Fibroblast of lung (primary cell): ENCODE data around the gene HHLA2. TPM values are rescaled to one million over a fixed set of nuclear protein-coding genes. Genes with fewer than 3 reads are reported as not detected.

Experiments
- DNase-seq, 2 donors: peaks; one replicate each; pipeline versions ENCODE4 v3.0.0 to v3.0.0-alpha.2; 2010; ENCODE audit warnings: low read depth in 2 of 2
- H2AFZ ChIP-seq: 2 replicates; pipeline ENCODE4 v1.5.1; 2012; ENCODE audit warnings: low read length, control low read depth, inconsistent platforms
- H3K27ac ChIP-seq: 2 replicates; pipeline ENCODE4 v1.5.1; 2011; ENCODE audit warnings: low read length, control low read depth; ENCODE audit not compliant: insufficient read depth
- H3K27me3 ChIP-seq: 2 replicates; pipeline ENCODE4 v1.5.1; 2011; ENCODE audit warnings: mild to moderate bottlenecking, low read length; ENCODE audit not compliant: control insufficient read depth, insufficient read depth
- H3K36me3 ChIP-seq: 2 replicates; pipeline ENCODE4 v1.5.1; 2011; ENCODE audit warnings: low read length; ENCODE audit not compliant: control insufficient read depth, insufficient read depth
- H3K4me1 ChIP-seq: 2 replicates; pipeline ENCODE4 v1.5.1; 2011; ENCODE audit warnings: low read length; ENCODE audit not compliant: control insufficient read depth, insufficient read depth; ENCODE audit errors: extremely low read depth
- H3K4me2 ChIP-seq: 2 replicates; pipeline ENCODE4 v1.5.1; 2011; ENCODE audit warnings: low read length, control low read depth; ENCODE audit not compliant: insufficient read depth; ENCODE audit errors: extremely low read depth
- H3K4me3 ChIP-seq, 4 experiments: fragments of 200-600 bp in 1 of 4; sonication (generic) in 1 of 4; replicated peaks in 1 of 4; 2 replicates each; pipeline ENCODE4 v1.5.1; 2011 to 2016; ENCODE audit warnings: low read length in 4 of 4, low read depth in 3 of 4, mild to moderate bottlenecking in 3 of 4, control low read depth in 2 of 4, inconsistent platforms in 1 of 4, mixed read lengths in 1 of 4; ENCODE audit not compliant: insufficient read depth in 1 of 4; ENCODE audit errors: control extremely low read depth in 1 of 4
- H3K79me2 ChIP-seq: 2 replicates; pipeline ENCODE4 v1.5.1; 2012; ENCODE audit warnings: mild to moderate bottlenecking, low read length, inconsistent platforms; ENCODE audit not compliant: control insufficient read depth, insufficient read depth
- H3K9ac ChIP-seq: 2 replicates; pipeline ENCODE4 v1.5.1; 2011; ENCODE audit warnings: mild to moderate bottlenecking, low read length, control low read depth; ENCODE audit not compliant: insufficient read depth
- H3K9me3 ChIP-seq: 2 replicates; pipeline ENCODE4 v1.5.1; 2012; ENCODE audit warnings: low read depth, low read length; ENCODE audit not compliant: control insufficient read depth, insufficient read depth
- H4K20me1 ChIP-seq: 2 replicates; pipeline ENCODE4 v1.5.1; 2011; ENCODE audit warnings: low read length; ENCODE audit not compliant: control insufficient read depth, insufficient read depth; ENCODE audit errors: extremely low read depth
- EZH2 ChIP-seq: IDR thresholded peaks from 2 replicates; pipeline ENCODE4 v1.5.1; 2012; ENCODE audit warnings: low read length, control low read depth, mild to moderate bottlenecking; ENCODE audit errors: missing control alignments
- polyA plus RNA-seq, 2 donors: library from polyadenylated mRNA; depleted of rRNA in 1 of 2; stranded (reverse) in 1 of 2; unstranded in 1 of 2; fragments of >200 nt; gene quantifications; 2 replicates each; pipeline ENCODE4 v1.2.1, GENCODE V29; 2011 to 2012; ENCODE audit warnings: missing spikeins in 1 of 2
- total RNA-seq: library from RNA; depleted of rRNA; stranded (reverse); fragments of >200 nt; gene quantifications from 2 replicates; pipeline ENCODE4 v1.2.1, GENCODE V29; 2014
- TF ChIP-seq, protein P1 (sequence below), 2 donors: IDR thresholded peaks in 1 of 2; conservative IDR thresholded peaks in 1 of 2; 1 replicate in 1 of 2; 2 replicates in 1 of 2; pipeline ENCODE4 v1.5.1; 2011 to 2012; ENCODE audit warnings: low read length in 2 of 2, control low read depth in 1 of 2, inconsistent platforms in 1 of 2, low read depth in 1 of 2, mild to moderate bottlenecking in 1 of 2

Gene HHLA2
- total and polyA plus RNA-seq, 2 donors (not counting 1 experiment from before 2014, with no cell fraction given) = not detected

DNA sequence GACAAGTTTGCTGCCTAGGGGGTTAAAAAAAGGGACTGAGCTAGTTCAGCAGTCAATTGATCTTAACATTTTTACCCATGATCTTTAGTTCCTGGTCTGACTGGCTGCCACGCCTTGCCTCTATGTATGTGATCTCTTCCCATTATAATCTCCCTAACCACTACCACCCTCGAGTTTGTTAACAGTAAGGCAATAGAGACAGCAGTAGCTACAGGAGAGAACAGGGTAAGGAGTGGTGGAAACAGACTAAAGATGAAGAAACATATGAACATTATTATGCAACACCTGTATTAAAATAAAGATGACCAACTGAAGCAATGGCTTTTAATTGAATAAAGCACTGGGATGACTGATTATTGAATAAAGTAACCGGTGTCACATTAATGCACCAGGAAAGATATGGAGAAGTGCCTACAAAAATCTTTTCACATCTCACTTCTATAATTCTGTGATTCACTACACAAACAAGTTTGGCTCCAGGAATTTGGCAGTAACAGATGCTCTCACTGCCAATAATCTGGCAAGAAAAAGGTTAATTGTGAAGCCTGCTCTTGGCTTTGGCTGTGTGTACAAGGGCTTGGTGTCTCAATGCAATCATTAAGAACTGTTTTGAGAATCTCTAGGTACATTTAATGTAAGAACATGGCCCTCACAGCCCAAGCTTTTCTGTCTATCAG lies 95.7 kb downstream of the HHLA2 start:
- no peak overlapping the region for H3K9ac ChIP-seq
- H3K4me1 ChIP-seq = no peaks in the 10 kb centered on the region
- no peaks in the 10 kb centered on the region for H3K36me3 ChIP-seq
- H3K79me2 ChIP-seq = no peaks in the 10 kb centered on the region
- H2AFZ ChIP-seq = no peak overlapping the region
- H3K27ac ChIP-seq = no peak overlapping the region
- no peak overlapping the region for H3K4me3 ChIP-seq
- H3K27me3 ChIP-seq = no peaks in the 10 kb centered on the region
- peak; percentile 55 to 82 for DNase-seq
- H4K20me1 ChIP-seq = no peaks in the 10 kb centered on the region
- H3K4me2 ChIP-seq = no peak overlapping the region
- H3K9me3 ChIP-seq = no peaks in the 10 kb centered on the region
- TF ChIP-seq, protein P1, sequence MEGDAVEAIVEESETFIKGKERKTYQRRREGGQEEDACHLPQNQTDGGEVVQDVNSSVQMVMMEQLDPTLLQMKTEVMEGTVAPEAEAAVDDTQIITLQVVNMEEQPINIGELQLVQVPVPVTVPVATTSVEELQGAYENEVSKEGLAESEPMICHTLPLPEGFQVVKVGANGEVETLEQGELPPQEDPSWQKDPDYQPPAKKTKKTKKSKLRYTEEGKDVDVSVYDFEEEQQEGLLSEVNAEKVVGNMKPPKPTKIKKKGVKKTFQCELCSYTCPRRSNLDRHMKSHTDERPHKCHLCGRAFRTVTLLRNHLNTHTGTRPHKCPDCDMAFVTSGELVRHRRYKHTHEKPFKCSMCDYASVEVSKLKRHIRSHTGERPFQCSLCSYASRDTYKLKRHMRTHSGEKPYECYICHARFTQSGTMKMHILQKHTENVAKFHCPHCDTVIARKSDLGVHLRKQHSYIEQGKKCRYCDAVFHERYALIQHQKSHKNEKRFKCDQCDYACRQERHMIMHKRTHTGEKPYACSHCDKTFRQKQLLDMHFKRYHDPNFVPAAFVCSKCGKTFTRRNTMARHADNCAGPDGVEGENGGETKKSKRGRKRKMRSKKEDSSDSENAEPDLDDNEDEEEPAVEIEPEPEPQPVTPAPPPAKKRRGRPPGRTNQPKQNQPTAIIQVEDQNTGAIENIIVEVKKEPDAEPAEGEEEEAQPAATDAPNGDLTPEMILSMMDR (conservative IDR thresholded peaks at IDR 0.05 in 1 of 2, IDR thresholded peaks at IDR 0.05 in 1 of 2; ENCODE audit: low read depth in 1 of 2, low read length in 2 of 2) = no peak
- no peak for TF ChIP-seq EZH2

DNA sequence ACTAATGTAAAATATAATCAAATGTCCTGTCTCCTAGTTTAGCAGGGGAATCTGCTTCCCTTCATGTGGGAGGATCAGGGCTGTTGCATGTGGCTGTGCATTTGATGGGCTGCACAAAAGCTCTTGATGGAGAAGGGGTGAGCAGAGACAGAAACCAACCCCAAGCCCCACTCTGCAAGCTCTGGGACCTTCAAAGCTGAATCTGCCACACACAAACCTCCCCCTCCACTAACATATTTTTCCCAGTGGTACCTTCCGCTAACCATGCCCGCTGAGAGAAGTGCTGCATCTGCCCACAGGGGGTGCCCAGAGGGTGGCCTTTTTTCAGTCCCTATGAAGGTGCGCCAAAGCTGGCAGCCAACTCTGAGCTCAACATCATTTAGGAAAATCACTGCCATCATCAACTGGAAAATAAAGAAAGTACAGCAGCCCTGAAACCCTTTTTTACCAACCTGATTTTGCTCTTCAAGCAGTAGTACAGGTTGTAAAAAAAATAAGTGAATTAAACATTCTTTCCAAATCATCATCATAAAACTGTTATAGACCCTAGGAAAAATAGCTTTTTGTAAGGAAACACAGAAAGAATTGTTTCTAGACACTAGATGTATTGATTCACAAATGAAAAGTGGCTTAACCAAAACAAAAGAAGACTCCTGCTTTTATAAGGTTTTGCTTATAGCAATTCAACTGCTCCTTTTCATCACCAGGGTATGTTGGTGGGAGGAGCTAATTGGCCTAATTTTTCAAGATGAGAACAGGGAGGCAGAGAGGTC lies 97.0 kb downstream of the HHLA2 start:
- H2AFZ ChIP-seq = no peak overlapping the region
- DNase-seq = no peak
- H3K27ac ChIP-seq = no peak overlapping the region
- H3K4me1 ChIP-seq = no peaks in the 10 kb centered on the region
- no peaks in the 10 kb centered on the region for H4K20me1 ChIP-seq
- no peaks in the 10 kb centered on the region for H3K36me3 ChIP-seq
- H3K9ac ChIP-seq = no peak overlapping the region
- TF ChIP-seq, protein P1 (conservative IDR thresholded peaks at IDR 0.05 in 1 of 2, IDR thresholded peaks at IDR 0.05 in 1 of 2; ENCODE audit: low read depth in 1 of 2, low read length in 2 of 2) = no peak
- no peak for TF ChIP-seq EZH2
- H3K9me3 ChIP-seq = no peaks in the 10 kb centered on the region
- no peaks in the 10 kb centered on the region for H3K79me2 ChIP-seq
- H3K4me2 ChIP-seq = no peak overlapping the region
- no peaks in the 10 kb centered on the region for H3K27me3 ChIP-seq
- H3K4me3 ChIP-seq = no peak overlapping the region

DNA sequence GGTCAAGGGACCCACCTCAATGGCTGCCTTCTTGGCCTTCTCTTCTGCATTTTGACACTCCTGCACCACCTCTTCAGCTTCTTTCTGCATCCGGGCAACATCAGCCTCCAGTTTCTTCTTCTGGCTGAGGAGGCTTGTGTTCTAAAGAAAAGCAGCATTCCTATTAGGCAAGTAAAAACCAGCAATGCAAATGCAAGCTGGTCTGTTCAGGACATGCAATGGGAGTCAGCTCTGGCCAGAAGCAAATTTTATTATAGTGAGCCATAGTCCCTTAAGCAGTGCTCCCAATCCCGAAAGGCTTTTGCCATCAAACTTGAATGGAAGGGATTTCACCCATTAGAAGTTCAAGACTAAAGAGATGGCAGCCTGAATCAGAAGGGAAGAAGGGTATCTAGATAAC lies 97.7 kb downstream of the HHLA2 start:
- no peaks in the 10 kb centered on the region for H3K36me3 ChIP-seq
- no peaks in the 10 kb centered on the region for H3K4me1 ChIP-seq
- H3K9ac ChIP-seq = no peak overlapping the region
- no peaks in the 10 kb centered on the region for H3K27me3 ChIP-seq
- H3K9me3 ChIP-seq = no peaks in the 10 kb centered on the region
- no peak overlapping the region for H2AFZ ChIP-seq
- no peak for TF ChIP-seq EZH2
- TF ChIP-seq, protein P1 (conservative IDR thresholded peaks at IDR 0.05 in 1 of 2, IDR thresholded peaks at IDR 0.05 in 1 of 2; ENCODE audit: low read depth in 1 of 2, low read length in 2 of 2) = no peak
- no peak overlapping the region for H3K27ac ChIP-seq
- no peak overlapping the region for H3K4me2 ChIP-seq
- no peak overlapping the region for H3K4me3 ChIP-seq
- H3K79me2 ChIP-seq = no peaks in the 10 kb centered on the region
- H4K20me1 ChIP-seq = no peaks in the 10 kb centered on the region
- DNase-seq = no peak
